ENCODE measurements around the gene MDM2. TPM values are rescaled to one million over a fixed set of nuclear protein-coding genes. Genes with fewer than 3 reads are reported as not detected.

The MDM2 gene
- total and polyA plus RNA-seq, 9 of the 15 experiments (the other 6 are each of a cell fraction or from before 2014, with no cell fraction given), result 13.6 to 100 (median 49.0) TPM

DNA sequence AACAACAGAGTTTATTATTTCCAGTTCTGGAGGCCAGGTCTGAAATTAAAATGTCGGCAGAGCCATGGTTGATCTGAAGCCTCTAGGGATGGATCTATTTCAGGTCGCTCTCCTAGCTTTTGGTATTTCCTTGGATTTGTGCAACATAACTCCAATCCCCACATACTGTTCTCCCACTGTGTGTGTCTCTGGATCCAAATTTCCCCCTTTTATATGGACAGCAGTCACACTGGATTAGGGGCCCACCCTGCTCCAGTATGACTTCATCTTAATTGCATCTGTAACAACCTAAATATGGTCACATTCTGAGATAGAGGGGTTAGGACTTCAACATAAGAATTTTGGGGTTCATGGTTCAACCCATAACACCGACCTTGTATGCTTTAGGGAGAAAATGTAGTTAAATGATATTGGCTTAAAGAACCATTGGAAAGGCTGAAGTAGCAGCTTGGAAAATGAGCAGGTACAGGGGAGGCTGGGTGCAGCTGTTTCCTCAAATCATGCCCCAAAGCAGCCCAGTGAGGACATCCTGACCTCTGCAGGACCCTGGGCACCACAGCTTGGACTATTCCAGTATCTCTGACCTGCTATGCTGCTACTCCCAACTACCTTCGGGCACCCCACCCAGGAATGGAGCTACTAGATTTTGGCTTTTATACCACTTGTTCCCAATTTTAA lies 13.9 kb upstream of the MDM2 start:
- H3K9me1 ChIP-seq (ENCODE audit: control insufficient read depth, insufficient read depth, low read length), result no peaks in the 10 kb centered on the region
- intact Hi-C loops (cut with micrococcal nuclease) (no loop called here), in situ Hi-C loops (cut with MboI) (no loop called here)
- no peak for FAIRE-seq
- H3K79me2 ChIP-seq (ENCODE audit: control insufficient read depth, insufficient read depth, low read length), result no peaks in the 10 kb centered on the region
- ChIA-PET POLR2A (interaction anchor here (1.0 to 2.8 kb wide), 3 partner anchors 8 to 14 kb away, joined by 5 to 19 read pairs (median 7); partner anchors contain the start of gene MDM2), CTCF (ENCODE audit: low intra/inter-chr PET ratio) (no interaction called here)
- ATAC-seq, result no peak
- H3K4me2 ChIP-seq (ENCODE audit: insufficient read depth, low read length), result no peak overlapping the region
- H2AFZ ChIP-seq (ENCODE audit: low read depth, low read length), result peak overlapping the region; percentile 82
- H3K9ac ChIP-seq (ENCODE audit: insufficient read depth in 1 of 2, low read depth in 2 of 2, low read length in 2 of 2), result no peak overlapping the region
- no peak overlapping the region for H3K27ac ChIP-seq (ENCODE audit: extremely low read depth, low read depth, low read length)
- 58% methylated on average over 4 of the region's 4 CpGs for WGBS (ENCODE audit: insufficient coverage, low coverage, missing lambda C conversion rate)
- DNase-seq (ENCODE audit: extremely low read depth in 1 of 4, low spot score in 3 of 4), result no peak
- peaks cover 0 to 4% of the 10 kb centered on the region in 2 experiments; a peak in 1 of 5 replicates for H3K4me1 ChIP-seq (replicated peaks in 1 of 2; ENCODE audit: control insufficient read depth in 2 of 2, insufficient read depth in 2 of 2, low read length in 2 of 2)
- no peaks in the 10 kb centered on the region for H3K9me3 ChIP-seq (replicated peaks; ENCODE audit: control insufficient read depth, insufficient read depth, low read depth, low read length)
- no peak overlapping the region for H3K4me3 ChIP-seq
- H3K27me3 ChIP-seq (ENCODE audit: control insufficient read depth in 2 of 2, insufficient read depth in 2 of 2, low read length in 2 of 2), result no peaks in the 10 kb centered on the region
- no TSS peak for BruUV-seq (replicated peaks)
- no peaks in the 10 kb centered on the region for H4K20me1 ChIP-seq (replicated peaks; ENCODE audit: control insufficient read depth, insufficient read depth, low read length)
- TF ChIP-seq ZNF311 (CRISPR knock-in tag; IDR thresholded peaks at IDR 0.05) (no peak), ZNF197 (CRISPR knock-in tag; IDR thresholded peaks at IDR 0.05; ENCODE audit: low read depth) (no peak), RUNX1 (IDR thresholded peaks at IDR 0.05; ENCODE audit: low read depth) (no peak), SOX6 (IDR thresholded peaks at IDR 0.05) (no peak), HNRNPUL1 (IDR thresholded peaks at IDR 0.05; ENCODE audit: low read length) (no peak), CBX1 (IDR thresholded peaks at IDR 0.05; ENCODE audit: low read depth) (no peak)
- no peaks in the 10 kb centered on the region for H3K36me3 ChIP-seq (ENCODE audit: control insufficient read depth, insufficient read depth, low read length)

All from K562 (cell line).